Tibial artery (tissue), 4 donors: Measurements from ENCODE around the gene NAPSA.

Source experiments
- DNase-seq, 2 donors: peaks; one replicate each; pipeline ENCODE4 v3.0.0-alpha.2; 2019
- H3K27ac ChIP-seq, 2 donors: fragments of 200-600 bp; sonication (generic) in 1 of 2; 1 replicate in 1 of 2; 2 replicates in 1 of 2; pipeline ENCODE4 v1.5.1; 2018 to 2019; ENCODE audit warnings: mild to moderate bottlenecking in 1 of 2
- H3K27me3 ChIP-seq, 2 donors: fragments of 200-600 bp; sonication (generic) in 1 of 2; one replicate each; pipeline versions ENCODE4 v1.5.1 to v1.6.0; 2016 to 2019
- H3K36me3 ChIP-seq, 3 donors: fragments of 200-600 bp; sonication (generic) in 2 of 3; one replicate each; pipeline ENCODE4 v1.5.1; 2016 to 2019; ENCODE audit warnings: mild to moderate bottlenecking in 2 of 3
- H3K4me1 ChIP-seq, 4 donors: fragments of 200-600 bp; sonication (generic) in 2 of 4; 1 replicate in 3 of 4; 2 replicates in 1 of 4; pipeline ENCODE4 v1.5.1; 2016 to 2019
- H3K4me3 ChIP-seq, 2 donors: fragments of 200-600 bp; sonication (generic) in 1 of 2; 1 replicate in 1 of 2; 2 replicates in 1 of 2; pipeline ENCODE4 v1.5.1; 2018 to 2019; ENCODE audit warnings: mild to moderate bottlenecking in 2 of 2
- H3K9me3 ChIP-seq, 3 donors: fragments of 200-600 bp; sonication (generic) in 1 of 3; one replicate each; pipeline ENCODE4 v1.5.1; 2016 to 2019
- CTCF ChIP-seq, 2 experiments: fragments of 200-600 bp in 1 of 2; fragments of 450-650 bp in 1 of 2; IDR thresholded peaks; one replicate each; pipeline ENCODE4 v1.5.1; 2017 to 2019; ENCODE audit warnings: antibody characterized with exemption in 2 of 2, mild to moderate bottlenecking in 1 of 2, moderate library complexity in 1 of 2
- intact Hi-C: fragments of 100-400 bp; cut with DNase I; formaldehyde crosslinking; loops from one replicate; pipeline ENCODE4 v1.15.0; 2023; ENCODE audit warnings: low total_unique reads

NAPSA gene

DNA sequence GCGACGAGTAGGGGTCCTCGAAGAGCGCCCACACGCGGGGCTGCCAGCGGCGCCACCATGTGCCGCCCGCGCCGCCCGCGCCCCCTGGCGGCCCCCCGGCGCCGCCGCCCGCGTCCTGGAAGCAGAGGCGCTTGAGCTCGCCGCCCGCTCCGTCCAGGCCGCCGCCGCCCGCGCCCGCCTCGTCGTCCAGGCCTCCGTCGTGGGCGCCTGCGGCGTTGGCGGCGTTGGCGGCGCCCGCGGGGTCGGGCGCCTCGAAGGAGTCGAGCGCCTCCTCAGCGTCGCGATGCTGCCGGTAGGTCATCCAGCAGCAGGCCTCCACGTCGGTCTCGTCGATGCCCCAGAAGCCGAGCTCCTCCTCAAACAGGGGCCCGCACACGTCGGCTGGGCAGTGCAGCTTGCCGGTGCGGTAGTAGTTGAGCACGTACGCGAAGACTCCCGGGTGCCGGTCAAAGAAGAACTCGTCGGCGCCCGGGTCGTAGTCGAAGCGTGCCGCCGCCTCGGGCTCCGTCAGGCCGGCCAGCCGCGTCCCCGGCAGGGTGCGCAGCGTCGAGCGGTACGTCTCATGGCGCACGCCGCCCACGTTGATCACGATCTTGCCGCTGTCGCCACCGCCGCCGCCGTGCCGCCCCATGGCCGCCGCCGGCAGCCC, 37.1 kb downstream of the NAPSA start:
- intact Hi-C loops = no loop called here
- Histone ChIP-seq H3K36me3 (no peaks in the 10 kb centered on the region), H3K4me3 (peak overlapping the region; percentile 14 to 39), H3K27ac (no peak overlapping the region), H3K4me1 (peaks cover 0 to 44% (median 26%) of the 10 kb centered on the region in 4 donors), H3K27me3 (peaks cover 7 to 75% of the 10 kb centered on the region in 2 donors), H3K9me3 (no peaks in the 10 kb centered on the region)
- DNase-seq = no peak
- no peak for TF ChIP-seq CTCF (IDR thresholded peaks at IDR 0.05)

DNA sequence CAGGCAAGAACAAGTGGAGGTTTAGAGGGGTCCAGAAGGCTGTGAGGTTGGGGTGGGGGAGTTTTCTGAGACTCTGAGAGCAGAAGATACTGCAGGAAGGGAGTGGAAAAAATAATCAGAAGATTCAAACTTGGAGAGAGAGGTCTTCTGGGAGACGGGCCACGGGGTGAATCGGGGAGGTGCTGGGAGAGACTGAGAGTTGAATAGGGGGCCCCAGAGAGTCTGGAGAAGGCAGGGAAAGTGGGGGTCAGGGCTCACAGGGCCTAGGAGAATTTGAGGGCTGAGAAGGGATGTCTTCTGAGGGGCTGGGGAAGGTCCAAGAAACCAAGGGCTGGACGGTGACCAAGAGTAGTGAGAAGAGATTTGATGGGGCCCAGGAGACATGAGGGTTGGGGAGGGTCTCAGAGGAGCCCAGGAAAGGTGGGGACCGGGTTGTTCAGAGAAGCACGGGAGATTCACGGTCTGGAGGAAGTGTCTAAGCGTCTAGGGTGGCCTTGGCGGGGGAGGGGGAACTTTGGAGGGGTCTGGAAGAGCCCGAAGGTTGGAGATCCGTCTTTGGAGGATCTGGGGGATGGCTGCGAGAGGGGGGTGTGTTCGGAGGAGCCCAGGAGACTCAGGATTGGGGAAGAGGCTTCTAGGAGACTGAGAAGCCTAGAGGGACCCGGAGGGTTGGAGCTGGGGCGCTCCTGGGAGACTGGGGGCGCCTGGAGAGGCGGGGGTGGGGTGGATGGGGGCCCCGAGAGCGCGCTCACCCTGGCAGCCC, 37.8 kb downstream of the NAPSA start:
- DNase-seq = no peak
- Histone ChIP-seq H3K36me3 (no peaks in the 10 kb centered on the region), H3K27me3 (peaks cover under 1 to 75% of the 10 kb centered on the region in 2 donors), H3K4me1 (peaks cover 0 to 41% (median 21%) of the 10 kb centered on the region in 4 donors), H3K27ac (no peak overlapping the region), H3K9me3 (no peaks in the 10 kb centered on the region), H3K4me3 (no peak overlapping the region)
- TF ChIP-seq CTCF (IDR thresholded peaks at IDR 0.05) = no peak
- intact Hi-C loops = no loop called here

- TF ChIP-seq CTCF (IDR thresholded peaks at IDR 0.05) = no peak
- intact Hi-C loops = no loop called here
- Histone ChIP-seq H3K4me1 (peaks cover 0 to 41% (median 21%) of the 10 kb centered on the region in 4 donors), H3K27me3 (peaks cover 0 to 69% of the 10 kb centered on the region in 2 donors), H3K4me3 (no peak overlapping the region), H3K9me3 (no peaks in the 10 kb centered on the region), H3K36me3 (no peaks in the 10 kb centered on the region), H3K27ac (no peak overlapping the region)
- no peak for DNase-seq
Observed at GRCh38 chr19:50327013-50327412, 38.4 kb downstream of the NAPSA start.

DNA sequence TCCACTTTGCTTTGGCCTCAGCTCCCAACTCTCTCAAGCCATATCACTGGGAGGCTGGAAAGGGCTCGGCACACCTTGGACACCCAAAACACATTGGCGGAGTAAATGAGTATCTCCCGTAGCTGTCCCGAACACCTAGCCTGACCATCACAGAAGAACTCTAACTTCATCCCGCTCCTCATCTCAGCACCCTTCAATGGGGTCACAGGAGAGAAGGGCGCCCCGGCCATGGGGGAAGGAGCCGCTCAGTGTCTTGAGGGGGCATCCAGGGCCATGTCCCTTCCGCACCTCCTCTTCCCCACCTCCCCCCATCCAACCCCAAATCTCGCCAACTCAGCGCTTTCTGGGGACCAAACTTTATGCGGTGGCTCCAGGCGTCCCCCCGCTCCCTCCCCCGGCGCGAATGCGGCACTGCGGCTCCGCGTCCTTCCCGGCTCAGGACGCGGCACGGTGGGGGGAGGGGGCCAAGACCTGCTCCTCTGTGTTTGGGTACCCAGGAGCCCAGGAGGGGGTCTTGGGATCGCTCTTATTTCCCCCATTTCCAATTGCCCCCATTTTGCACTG, 39.3 kb downstream of the NAPSA start:
- Histone ChIP-seq H3K36me3 (no peaks in the 10 kb centered on the region), H3K9me3 (no peaks in the 10 kb centered on the region), H3K4me1 (peaks cover 0 to 37% (median 21%) of the 10 kb centered on the region in 4 donors), H3K27me3 (peaks cover 0 to 62% of the 10 kb centered on the region in 2 donors), H3K4me3 (no peak overlapping the region), H3K27ac (no peak overlapping the region)
- TF ChIP-seq CTCF (IDR thresholded peaks at IDR 0.05) = no peak
- intact Hi-C loops = no loop called here
- DNase-seq = no peak

- DNase-seq = no peak
- intact Hi-C loops = no loop called here
- TF ChIP-seq CTCF (IDR thresholded peaks at IDR 0.05) = no peak
- Histone ChIP-seq H3K9me3 (no peaks in the 10 kb centered on the region), H3K27ac (no peak overlapping the region), H3K4me3 (no peak overlapping the region), H3K36me3 (no peaks in the 10 kb centered on the region), H3K4me1 (peaks cover 0 to 30% (median 17%) of the 10 kb centered on the region in 4 donors), H3K27me3 (peaks cover 0 to 57% of the 10 kb centered on the region in 2 donors)
Observed at GRCh38 chr19:50325310-50326100, 39.9 kb downstream of the NAPSA start.
